Skeletal muscle tissue (tissue), 4 donors: ENCODE data around the gene CHD2. TPM values are rescaled to one million over a fixed set of nuclear protein-coding genes. Genes with fewer than 3 reads are reported as not detected.

Experiments
- H3K27ac ChIP-seq: one replicate; pipeline ENCODE4 v1.7.0; 2013; ENCODE audit warnings: mild to moderate bottlenecking, low read depth, low read length, inconsistent platforms
- H3K27me3 ChIP-seq, 3 donors: one replicate each; pipeline ENCODE4 v1.7.0; 2013; ENCODE audit warnings: low read length in 3 of 3; ENCODE audit not compliant: control insufficient read depth in 3 of 3, insufficient read depth in 3 of 3
- H3K36me3 ChIP-seq, 3 donors: one replicate each; pipeline ENCODE4 v1.7.0; 2013; ENCODE audit warnings: low read length in 3 of 3; ENCODE audit not compliant: control insufficient read depth in 3 of 3, insufficient read depth in 3 of 3
- H3K4me1 ChIP-seq, 3 donors: one replicate each; pipeline ENCODE4 v1.7.0; 2013; ENCODE audit warnings: low read length in 3 of 3, mild to moderate bottlenecking in 3 of 3; ENCODE audit not compliant: control insufficient read depth in 3 of 3, insufficient read depth in 3 of 3
- H3K4me3 ChIP-seq, 3 donors: one replicate each; pipeline ENCODE4 v1.7.0; 2013; ENCODE audit warnings: low read length in 3 of 3
- H3K9ac ChIP-seq, 3 donors: one replicate each; pipeline ENCODE4 v1.7.0; 2013; ENCODE audit warnings: low read length in 3 of 3, mild to moderate bottlenecking in 3 of 3, moderate library complexity in 2 of 3, low read depth in 1 of 3
- H3K9me3 ChIP-seq, 3 donors: one replicate each; pipeline ENCODE4 v1.7.0; 2013; ENCODE audit warnings: low read length in 3 of 3; ENCODE audit not compliant: control insufficient read depth in 3 of 3
- total RNA-seq: library from RNA; depleted of rRNA; stranded (reverse); fragments of >200 nt; gene quantifications from one replicate; pipeline ENCODE4 v1.2.3, GENCODE V29; 2014
- donor health status: Osteomylitis.

CHD2 gene
- total RNA-seq, 1 donor from 2014 or later = 105 TPM

DNA sequence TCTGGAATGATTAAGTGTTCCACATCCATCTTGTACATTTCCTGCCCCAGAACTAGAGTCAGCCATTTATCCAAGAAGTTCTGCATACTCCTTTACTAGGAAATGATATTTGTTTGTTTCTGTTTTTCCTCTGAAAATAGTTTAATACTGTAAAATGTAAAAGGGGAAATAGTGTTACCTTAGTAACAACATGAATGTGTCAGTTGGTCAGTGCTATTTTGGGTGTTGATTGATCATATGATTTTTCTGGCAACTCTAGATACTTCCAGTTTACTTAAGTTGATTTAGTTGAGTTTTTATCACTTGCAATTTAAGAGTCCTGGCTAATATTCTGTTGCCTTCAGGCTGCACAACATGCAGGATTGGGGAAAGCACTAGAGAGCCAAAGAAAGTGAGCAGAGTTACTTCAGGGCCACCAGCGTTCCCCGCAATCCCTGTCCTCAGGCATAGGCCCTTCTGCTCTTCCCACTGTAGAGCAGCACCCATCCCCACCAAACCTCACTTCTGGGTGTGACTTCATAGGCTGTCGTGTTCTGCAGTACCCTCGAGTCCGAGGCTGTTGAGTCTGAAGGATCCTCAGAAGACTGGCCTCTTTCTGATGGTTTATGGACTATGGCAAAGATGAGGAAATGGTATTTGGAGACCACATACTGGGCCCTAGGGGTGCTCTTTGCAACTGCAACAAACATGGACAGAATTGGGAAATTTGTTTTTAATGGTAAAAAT lies 69.0 kb downstream of the CHD2 start:
- Histone ChIP-seq H3K9me3 (no peaks in the 10 kb centered on the region), H3K27ac (peak overlapping the region; percentile 70), H3K9ac (no peak overlapping the region), H3K27me3 (no peaks in the 10 kb centered on the region), H3K4me1 (peaks cover 6 to 17% (median 8%) of the 10 kb centered on the region in 3 donors), H3K36me3 (peaks cover 3 to 42% (median 20%) of the 10 kb centered on the region in 3 donors), H3K4me3 (no peak overlapping the region)

DNA sequence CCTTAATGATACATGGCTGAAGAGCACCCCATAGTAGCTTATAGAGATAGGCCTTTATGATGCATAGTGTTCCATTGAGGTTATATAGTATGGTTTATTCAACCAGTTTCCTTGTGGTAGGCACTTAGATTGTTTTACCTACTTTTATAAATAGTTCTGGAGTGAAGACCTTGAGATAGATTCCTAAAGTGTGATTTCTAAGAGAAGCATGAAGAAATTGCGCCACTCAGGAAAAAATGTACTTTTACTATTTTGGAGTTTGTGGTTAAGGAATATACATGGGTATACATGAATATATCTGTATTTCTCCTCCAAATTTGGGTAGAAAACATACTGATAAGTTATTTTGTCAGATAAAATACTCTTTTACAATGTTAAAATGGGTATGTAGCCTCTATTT lies 70.5 kb downstream of the CHD2 start:
- Histone ChIP-seq H3K4me1 (peaks cover 6 to 25% (median 13%) of the 10 kb centered on the region in 3 donors), H3K27me3 (no peaks in the 10 kb centered on the region), H3K9ac (no peak overlapping the region), H3K36me3 (peaks cover 3 to 41% (median 27%) of the 10 kb centered on the region in 3 donors), H3K27ac (no peak overlapping the region), H3K9me3 (no peaks in the 10 kb centered on the region), H3K4me3 (no peak overlapping the region)

DNA sequence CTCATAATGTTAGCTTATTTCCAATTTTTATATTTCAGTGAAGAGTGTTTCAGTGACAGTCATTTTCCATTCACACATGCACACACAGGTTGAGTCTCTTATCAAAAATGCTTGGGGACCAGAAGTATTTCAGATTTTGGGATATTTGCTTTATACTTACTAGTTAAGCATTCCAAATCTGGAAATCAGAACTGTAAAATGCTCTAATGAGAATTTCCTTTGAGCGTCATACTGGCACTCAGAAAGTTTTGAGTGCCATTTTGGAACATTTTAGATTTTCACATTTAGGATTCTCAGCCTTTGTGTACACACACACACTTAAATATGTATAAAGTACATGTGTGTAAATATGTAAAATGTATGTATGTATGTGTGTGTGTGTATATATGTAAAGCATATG lies 71.0 kb downstream of the CHD2 start:
- Histone ChIP-seq H3K9ac (no peak overlapping the region), H3K4me3 (no peak overlapping the region), H3K27me3 (no peaks in the 10 kb centered on the region), H3K4me1 (peaks cover 6 to 25% (median 13%) of the 10 kb centered on the region in 3 donors), H3K27ac (no peak overlapping the region), H3K36me3 (peaks cover 3 to 41% (median 27%) of the 10 kb centered on the region in 3 donors), H3K9me3 (no peaks in the 10 kb centered on the region)

DNA sequence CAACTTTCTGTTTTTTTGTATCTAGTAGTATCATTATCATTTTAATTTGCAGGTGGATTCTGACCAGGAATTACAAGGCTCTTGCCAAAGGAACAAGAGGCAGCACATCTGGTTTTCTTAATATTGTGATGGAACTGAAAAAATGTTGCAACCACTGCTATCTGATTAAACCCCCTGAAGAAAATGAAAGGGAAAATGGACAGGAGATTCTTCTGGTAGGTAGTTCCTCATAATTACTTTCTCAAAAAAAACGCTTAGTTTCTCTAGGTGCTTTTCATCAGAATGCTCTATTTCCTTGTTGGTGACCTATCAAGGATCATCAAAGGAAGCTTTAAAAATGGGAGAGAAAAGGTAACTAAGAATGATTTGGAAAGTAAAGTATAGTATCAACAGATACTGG lies 71.6 kb downstream of the CHD2 start:
- Histone ChIP-seq H3K9me3 (no peaks in the 10 kb centered on the region), H3K27me3 (no peaks in the 10 kb centered on the region), H3K4me1 (peaks cover 6 to 25% (median 13%) of the 10 kb centered on the region in 3 donors), H3K4me3 (no peak overlapping the region), H3K36me3 (peaks cover 3 to 41% (median 27%) of the 10 kb centered on the region in 3 donors), H3K9ac (no peak overlapping the region), H3K27ac (no peak overlapping the region)

DNA sequence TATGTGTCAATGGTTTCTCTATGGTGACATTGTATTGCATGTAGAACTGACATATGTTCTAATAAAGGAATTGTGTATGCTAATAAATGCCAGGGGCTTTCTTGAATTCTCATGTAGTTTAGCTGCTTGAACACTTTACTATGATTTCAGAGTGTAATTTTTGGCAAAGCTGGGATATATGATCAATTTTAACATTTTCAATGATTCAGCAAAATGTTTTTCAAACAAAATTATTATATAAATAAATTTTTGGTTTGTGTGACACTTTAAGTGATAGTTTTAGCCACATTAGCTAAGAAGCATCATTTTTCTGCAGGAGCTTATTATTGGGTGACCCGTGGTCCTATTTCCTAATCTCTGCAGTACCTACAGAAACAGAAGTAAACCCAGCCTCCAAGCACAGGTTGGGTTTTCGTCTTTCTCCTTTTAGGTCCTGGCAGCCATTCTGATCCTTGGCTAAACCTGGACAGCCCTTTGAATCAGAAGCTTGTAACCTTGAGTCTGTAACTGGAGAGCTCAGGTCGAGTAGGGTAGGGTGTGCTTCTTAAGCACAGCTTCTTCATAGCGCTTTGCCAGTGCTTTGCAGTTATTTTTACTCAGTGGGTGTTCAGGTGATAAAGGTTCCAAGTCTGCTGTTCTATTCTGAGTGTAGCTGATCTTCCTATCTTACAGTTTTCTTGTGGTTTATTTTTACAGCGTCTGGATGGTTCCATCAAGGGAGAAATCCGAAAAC lies 74.2 kb downstream of the CHD2 start:
- Histone ChIP-seq H3K36me3 (peaks cover 4 to 41% (median 38%) of the 10 kb centered on the region in 3 donors), H3K27me3 (no peaks in the 10 kb centered on the region), H3K4me3 (peak overlapping the region; percentile 63 to 74 (median 70)), H3K4me1 (peaks cover 18 to 36% (median 24%) of the 10 kb centered on the region in 3 donors), H3K27ac (peak overlapping the region; percentile 69), H3K9me3 (no peaks in the 10 kb centered on the region), H3K9ac (peak overlapping the region; percentile 66 to 80 (median 77))

DNA sequence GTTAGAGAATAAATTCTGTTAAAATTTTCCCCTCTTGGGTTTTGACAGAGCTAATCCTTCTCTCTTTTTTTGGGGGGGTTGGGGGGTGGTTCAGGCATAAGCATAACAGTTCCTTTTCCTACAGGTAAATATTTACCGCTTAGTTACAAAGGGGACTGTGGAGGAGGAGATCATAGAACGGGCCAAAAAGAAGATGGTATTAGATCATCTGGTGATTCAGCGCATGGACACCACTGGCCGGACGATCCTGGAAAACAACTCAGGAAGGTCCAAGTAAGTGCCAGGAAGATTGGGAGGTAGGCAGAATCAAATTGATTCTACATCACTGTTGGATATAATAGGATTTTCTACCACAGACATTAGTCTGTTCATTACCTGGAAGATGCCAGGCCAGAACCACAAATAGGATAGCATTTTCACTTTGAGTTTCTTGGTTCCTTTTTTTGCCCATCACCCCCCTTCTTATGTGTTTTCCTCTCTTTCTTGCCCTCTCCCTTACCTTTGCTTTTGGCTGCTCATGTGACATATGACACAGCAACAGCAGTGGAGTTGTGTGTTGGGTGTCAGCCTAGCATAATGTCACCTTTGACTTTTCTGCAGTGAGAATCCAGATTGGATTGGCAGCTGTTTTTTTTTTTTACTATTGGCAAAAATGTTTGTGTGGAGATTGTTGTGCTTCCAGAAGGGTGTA lies 79.0 kb downstream of the CHD2 start:
- peak overlapping the region; percentile 54 for H3K27ac ChIP-seq
- peaks cover 26 to 47% (median 41%) of the 10 kb centered on the region in 3 donors for H3K4me1 ChIP-seq
- H3K4me3 ChIP-seq = peak overlapping the region in 1 of 3 donors; percentile 5
- H3K9ac ChIP-seq = no peak overlapping the region
- no peaks in the 10 kb centered on the region for H3K27me3 ChIP-seq
- H3K9me3 ChIP-seq = no peaks in the 10 kb centered on the region
- peaks cover 16 to 67% (median 53%) of the 10 kb centered on the region in 3 donors for H3K36me3 ChIP-seq

DNA sequence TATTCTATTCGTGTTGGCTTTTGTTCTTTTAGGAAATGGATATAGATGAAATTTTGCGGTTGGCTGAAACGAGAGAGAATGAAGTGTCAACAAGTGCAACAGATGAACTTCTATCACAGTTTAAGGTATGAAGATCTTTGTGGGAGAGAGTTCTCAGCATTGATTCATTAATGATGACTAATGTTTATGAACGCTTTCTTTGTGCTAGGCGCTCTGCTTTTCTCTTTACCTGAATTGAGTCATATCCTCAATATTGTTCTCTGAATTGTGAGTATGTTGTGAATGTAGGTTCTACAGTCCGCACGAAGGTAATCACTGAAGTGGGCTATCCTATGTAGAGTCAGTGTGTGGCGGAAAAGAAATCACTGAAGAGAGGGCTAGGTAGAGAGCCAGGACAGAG lies 81.2 kb downstream of the CHD2 start:
- Histone ChIP-seq H3K36me3 (peaks cover 30 to 80% (median 67%) of the 10 kb centered on the region in 3 donors), H3K4me3 (no peak overlapping the region), H3K27ac (peak overlapping the region; percentile 52), H3K9me3 (no peaks in the 10 kb centered on the region), H3K27me3 (no peaks in the 10 kb centered on the region), H3K4me1 (peaks cover 26 to 41% (median 40%) of the 10 kb centered on the region in 3 donors), H3K9ac (no peak overlapping the region)

DNA sequence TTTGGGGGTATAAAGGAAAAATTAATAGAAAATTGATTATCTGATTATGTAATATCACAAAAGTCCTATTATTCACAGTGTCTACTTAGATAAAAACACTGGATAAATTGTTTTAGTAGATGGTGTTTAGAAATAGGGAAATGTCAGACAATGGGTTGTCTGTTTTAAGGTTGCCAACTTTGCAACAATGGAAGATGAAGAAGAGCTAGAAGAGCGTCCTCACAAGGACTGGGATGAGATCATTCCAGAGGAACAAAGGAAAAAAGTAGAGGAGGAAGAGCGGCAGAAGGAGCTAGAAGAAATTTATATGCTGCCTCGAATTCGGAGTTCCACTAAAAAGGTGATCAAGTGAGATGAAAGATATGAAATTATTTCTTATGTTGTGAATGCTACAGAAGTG lies 84.0 kb downstream of the CHD2 start:
- H3K9ac ChIP-seq = no peak overlapping the region
- no peak overlapping the region for H3K4me3 ChIP-seq
- H3K27ac ChIP-seq = no peak overlapping the region
- no peaks in the 10 kb centered on the region for H3K9me3 ChIP-seq
- H3K36me3 ChIP-seq = peaks cover 33 to 73% (median 61%) of the 10 kb centered on the region in 3 donors
- H3K4me1 ChIP-seq = peaks cover 13 to 32% (median 23%) of the 10 kb centered on the region in 3 donors
- H3K27me3 ChIP-seq = no peaks in the 10 kb centered on the region

DNA sequence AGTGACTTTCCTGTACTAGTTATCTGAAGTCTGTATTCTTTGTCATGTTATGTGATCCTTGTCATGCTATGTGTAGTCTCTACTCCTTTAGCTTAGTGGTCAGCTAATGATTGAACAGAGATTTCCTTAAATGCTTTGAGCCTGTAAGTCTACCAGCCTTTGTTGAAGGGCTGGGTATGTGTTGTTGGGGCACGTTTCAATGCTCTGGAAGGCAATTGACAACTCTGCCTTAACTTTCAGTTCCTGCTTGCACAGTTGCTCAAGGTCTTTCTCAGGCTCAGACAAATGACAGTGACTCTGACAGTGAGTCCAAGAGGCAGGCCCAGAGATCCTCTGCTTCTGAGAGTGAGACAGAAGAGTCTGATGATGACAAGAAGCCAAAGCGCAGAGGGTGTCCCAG lies 89.3 kb downstream of the CHD2 start:
- no peaks in the 10 kb centered on the region for H3K9me3 ChIP-seq
- peaks cover 42 to 69% (median 68%) of the 10 kb centered on the region in 3 donors for H3K36me3 ChIP-seq

More for the DNA sequence above, 89.3 kb downstream of the CHD2 start:
- no peaks in the 10 kb centered on the region for H3K27me3 ChIP-seq
- H3K4me3 ChIP-seq = no peak overlapping the region
- peaks cover 22 to 30% (median 24%) of the 10 kb centered on the region in 3 donors for H3K4me1 ChIP-seq
- H3K27ac ChIP-seq = no peak overlapping the region
- no peak overlapping the region for H3K9ac ChIP-seq
